Measurements from ENCODE around the gene SMYD3. TPM values are rescaled to one million over a fixed set of nuclear protein-coding genes. Genes with fewer than 3 reads are reported as not detected.

The SMYD3 gene
- total RNA-seq, 1 experiment from 2014 or later, result 29.6 TPM

GRCh38 chr1:246320286-246320685 is 186.8 kb downstream of the SMYD3 start:
- H3K4me2 ChIP-seq, result no peak overlapping the region

GRCh38 chr1:246319083-246319714 is 187.9 kb downstream of the SMYD3 start:
- no peaks in the 10 kb centered on the region for H3K9me3 ChIP-seq (ENCODE audit: insufficient read depth, low read depth)
- ChIA-PET POLR2A (ENCODE audit: unreplicated experiment) (no interaction called here), CTCF (no interaction called here)
- TF ChIP-seq CTCF (conservative IDR thresholded peaks at IDR 0.05), result no peak
- no peak overlapping the region for H3K4me3 ChIP-seq
- H2AFZ ChIP-seq, result no peak overlapping the region
- no TSS peak for BruUV-seq (replicated peaks)
- H4K20me1 ChIP-seq (ENCODE audit: insufficient read depth), result no peaks in the 10 kb centered on the region
- H3K79me2 ChIP-seq (ENCODE audit: low read depth), result no peaks in the 10 kb centered on the region
- H3F3A ChIP-seq (ENCODE audit: insufficient read depth, low read depth), result no peaks in the 10 kb centered on the region
- H3K36me3 ChIP-seq (ENCODE audit: low read depth), result no peaks in the 10 kb centered on the region
- no peak for DNase-seq
- H3K27ac ChIP-seq, result no peak overlapping the region
- H3K4me2 ChIP-seq, result no peak overlapping the region
- no peaks in the 10 kb centered on the region for H3K9me2 ChIP-seq (ENCODE audit: insufficient read depth)
- H3K4me1 ChIP-seq (replicated peaks; ENCODE audit: insufficient read depth), result no peaks in the 10 kb centered on the region
- intact Hi-C loops (cut with micrococcal nuclease; ENCODE audit: unreplicated experiment), result no loop called here
- no peaks in the 10 kb centered on the region for H3K27me3 ChIP-seq (ENCODE audit: insufficient read depth, low read depth)

More at GRCh38 chr1:246320286-246320685, 186.8 kb downstream of the SMYD3 start:
- Histone ChIP-seq H3K4me3 (no peak overlapping the region), H3K9me3 (ENCODE audit: insufficient read depth, low read depth) (no peaks in the 10 kb centered on the region), H3K79me2 (ENCODE audit: low read depth) (no peaks in the 10 kb centered on the region), H2AFZ (no peak overlapping the region), H3K9me2 (ENCODE audit: insufficient read depth) (no peaks in the 10 kb centered on the region), H3K27ac (no peak overlapping the region), H3K36me3 (ENCODE audit: low read depth) (no peaks in the 10 kb centered on the region), H3K27me3 (ENCODE audit: insufficient read depth, low read depth) (no peaks in the 10 kb centered on the region), H4K20me1 (ENCODE audit: insufficient read depth) (no peaks in the 10 kb centered on the region), H3K4me1 (replicated peaks; ENCODE audit: insufficient read depth) (no peaks in the 10 kb centered on the region), H3F3A (ENCODE audit: insufficient read depth, low read depth) (no peaks in the 10 kb centered on the region)
- DNase-seq, result no peak
- POLR2A ChIA-PET (ENCODE audit: unreplicated experiment), result no interaction called here
- TF ChIP-seq CTCF (conservative IDR thresholded peaks at IDR 0.05), result no peak
- no peak for TF ChIP-seq EZH2 (IDR thresholded peaks at IDR 0.05; ENCODE audit: low read depth)
- CTCF ChIA-PET, result no interaction called here
- intact Hi-C loops (cut with micrococcal nuclease; ENCODE audit: unreplicated experiment), result no loop called here
- no TSS peak for BruUV-seq (replicated peaks)

GRCh38 chr1:246318622-246319021 is 188.5 kb downstream of the SMYD3 start:
- Histone ChIP-seq H3F3A (ENCODE audit: insufficient read depth, low read depth) (no peaks in the 10 kb centered on the region), H3K27me3 (ENCODE audit: insufficient read depth, low read depth) (no peaks in the 10 kb centered on the region), H3K4me2 (no peak overlapping the region), H3K9me3 (ENCODE audit: insufficient read depth, low read depth) (no peaks in the 10 kb centered on the region), H3K27ac (no peak overlapping the region), H3K9me2 (ENCODE audit: insufficient read depth) (no peaks in the 10 kb centered on the region), H3K79me2 (ENCODE audit: low read depth) (no peaks in the 10 kb centered on the region), H3K36me3 (ENCODE audit: low read depth) (no peaks in the 10 kb centered on the region), H3K4me3 (no peak overlapping the region), H4K20me1 (ENCODE audit: insufficient read depth) (no peaks in the 10 kb centered on the region), H3K4me1 (replicated peaks; ENCODE audit: insufficient read depth) (no peaks in the 10 kb centered on the region), H2AFZ (no peak overlapping the region)
- CTCF ChIA-PET, result no interaction called here
- BruUV-seq (replicated peaks), result no TSS peak
- intact Hi-C loops (cut with micrococcal nuclease; ENCODE audit: unreplicated experiment), result no loop called here
- POLR2A ChIA-PET (ENCODE audit: unreplicated experiment), result no interaction called here
- DNase-seq, result no peak
- TF ChIP-seq CTCF (conservative IDR thresholded peaks at IDR 0.05), result no peak
- TF ChIP-seq EZH2 (IDR thresholded peaks at IDR 0.05; ENCODE audit: low read depth), result no peak
